Nephron (organoid): Measurements from ENCODE around the gene KLK13.

Source experiments
- H3K27ac Mint-ChIP-seq, 3 experiments: 2 replicates each; pipeline ENCODE4 v1.8.0; 2020; ENCODE audit warnings: mixed read lengths in 3 of 3, mild to moderate bottlenecking in 2 of 3, moderate library complexity in 1 of 3
- H3K27me3 Mint-ChIP-seq: 2 replicates; pipeline ENCODE4 v1.8.0; 2021; ENCODE audit warnings: low read depth, mild to moderate bottlenecking, moderate library complexity, mixed read lengths
- H3K36me3 Mint-ChIP-seq: 2 replicates; pipeline ENCODE4 v1.8.0; 2020; ENCODE audit warnings: low read depth, mixed read lengths
- H3K4me1 Mint-ChIP-seq: 2 replicates; pipeline ENCODE4 v1.8.0; 2020; ENCODE audit warnings: mixed read lengths
- H3K4me3 Mint-ChIP-seq, 3 experiments: 2 replicates each; pipeline ENCODE4 v1.8.0; 2020; ENCODE audit warnings: mild to moderate bottlenecking in 3 of 3, mixed read lengths in 3 of 3, moderate library complexity in 2 of 3
- H3K9me3 Mint-ChIP-seq: 2 replicates; pipeline ENCODE4 v1.8.0; 2020; ENCODE audit warnings: mixed read lengths
- TF ChIP-seq, protein P1 (sequence below), 3 experiments: fragments of 200-600 bp; sonication (generic); IDR thresholded peaks; one replicate each; pipeline ENCODE4 v1.5.0; 2021; ENCODE audit warnings: antibody characterized with exemption in 3 of 3; ENCODE audit not compliant: unreplicated experiment in 3 of 3

KLK13 gene

DNA sequence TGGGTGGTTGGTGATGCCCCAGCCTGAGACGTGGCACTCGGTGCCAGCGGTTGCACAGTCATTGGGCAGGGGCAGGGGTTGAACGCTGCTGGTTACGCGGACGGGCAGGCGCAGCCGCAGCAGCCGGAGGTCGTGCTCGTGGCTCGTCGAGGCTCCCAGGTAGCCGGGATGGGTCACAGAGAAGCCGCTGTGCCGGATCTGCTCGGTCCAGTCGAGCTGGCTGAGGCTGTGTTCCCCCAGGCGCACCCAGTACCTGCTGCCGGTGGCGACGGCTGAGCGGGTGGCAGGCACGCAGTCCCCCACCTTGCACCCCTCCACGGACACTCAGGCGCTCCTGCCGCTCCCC lies 33.0 kb downstream of the KLK13 start:
- Mint-ChIP-seq H3K9me3 (no peaks in the 10 kb centered on the region), H3K4me1 (peaks cover 2% of the 10 kb centered on the region), H3K4me3 (no peak overlapping the region), H3K36me3 (no peaks in the 10 kb centered on the region), H3K27ac (no peak overlapping the region), H3K27me3 (peaks cover 40% of the 10 kb centered on the region)
- TF ChIP-seq, protein P1, sequence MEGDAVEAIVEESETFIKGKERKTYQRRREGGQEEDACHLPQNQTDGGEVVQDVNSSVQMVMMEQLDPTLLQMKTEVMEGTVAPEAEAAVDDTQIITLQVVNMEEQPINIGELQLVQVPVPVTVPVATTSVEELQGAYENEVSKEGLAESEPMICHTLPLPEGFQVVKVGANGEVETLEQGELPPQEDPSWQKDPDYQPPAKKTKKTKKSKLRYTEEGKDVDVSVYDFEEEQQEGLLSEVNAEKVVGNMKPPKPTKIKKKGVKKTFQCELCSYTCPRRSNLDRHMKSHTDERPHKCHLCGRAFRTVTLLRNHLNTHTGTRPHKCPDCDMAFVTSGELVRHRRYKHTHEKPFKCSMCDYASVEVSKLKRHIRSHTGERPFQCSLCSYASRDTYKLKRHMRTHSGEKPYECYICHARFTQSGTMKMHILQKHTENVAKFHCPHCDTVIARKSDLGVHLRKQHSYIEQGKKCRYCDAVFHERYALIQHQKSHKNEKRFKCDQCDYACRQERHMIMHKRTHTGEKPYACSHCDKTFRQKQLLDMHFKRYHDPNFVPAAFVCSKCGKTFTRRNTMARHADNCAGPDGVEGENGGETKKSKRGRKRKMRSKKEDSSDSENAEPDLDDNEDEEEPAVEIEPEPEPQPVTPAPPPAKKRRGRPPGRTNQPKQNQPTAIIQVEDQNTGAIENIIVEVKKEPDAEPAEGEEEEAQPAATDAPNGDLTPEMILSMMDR (IDR thresholded peaks at IDR 0.05; ENCODE audit: unreplicated experiment in 3 of 3): no peak

DNA sequence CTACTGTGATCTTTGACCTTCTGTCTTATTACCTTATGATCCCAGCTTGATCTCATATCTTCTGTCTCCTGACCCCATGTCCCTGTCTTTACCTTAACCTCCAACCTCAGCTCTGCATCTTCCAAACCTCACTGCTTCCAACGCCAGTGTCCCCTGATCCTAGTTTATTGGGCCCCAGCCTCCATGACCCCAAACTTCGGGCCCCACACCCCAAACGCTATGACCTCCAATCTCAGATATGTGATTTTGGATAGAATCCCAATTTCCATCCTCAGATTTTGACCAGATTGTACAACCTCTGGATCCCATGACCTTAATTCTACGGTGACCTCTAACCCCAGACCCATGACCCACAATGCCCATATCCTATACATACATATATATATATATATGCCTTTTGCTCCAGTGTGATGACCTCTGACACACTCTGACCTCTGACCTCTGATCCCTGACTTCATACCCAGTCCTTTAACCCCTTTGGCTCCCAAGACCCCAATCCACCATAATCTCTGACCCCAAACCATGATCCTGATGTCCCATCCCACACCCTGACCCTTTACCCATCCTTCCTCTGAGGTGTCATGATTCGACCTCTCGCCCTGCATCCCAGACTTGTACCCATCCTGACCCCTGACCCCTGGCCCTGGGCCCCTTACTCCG lies 33.5 kb downstream of the KLK13 start:
- no peaks in the 10 kb centered on the region for H3K36me3 Mint-ChIP-seq
- H3K27me3 Mint-ChIP-seq: peaks cover 36% of the 10 kb centered on the region
- H3K4me1 Mint-ChIP-seq: peaks cover 5% of the 10 kb centered on the region
- no peaks in the 10 kb centered on the region for H3K9me3 Mint-ChIP-seq
- TF ChIP-seq, protein P1 (IDR thresholded peaks at IDR 0.05; ENCODE audit: unreplicated experiment in 3 of 3): no peak
- H3K4me3 Mint-ChIP-seq: no peak overlapping the region
- H3K27ac Mint-ChIP-seq: no peak overlapping the region

DNA sequence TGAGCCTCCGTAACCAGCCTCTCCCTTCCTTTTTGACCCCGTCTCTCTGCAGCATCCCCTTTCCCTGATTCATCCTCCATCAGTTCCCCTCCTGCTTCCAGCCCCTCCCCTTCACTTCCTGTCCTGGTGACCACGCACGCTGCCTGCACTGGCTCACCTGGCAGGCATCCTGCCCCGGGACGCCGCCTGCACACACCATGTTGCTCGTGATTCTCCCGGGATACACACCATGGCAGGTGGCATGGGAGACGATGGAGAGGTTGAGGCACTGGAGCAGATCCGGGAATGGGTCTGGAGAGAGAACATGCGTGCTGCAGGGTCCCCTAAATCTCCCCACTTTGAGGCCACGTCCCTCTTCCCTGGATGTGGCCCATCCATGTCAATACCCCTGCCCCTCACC lies 34.3 kb downstream of the KLK13 start:
- no peak overlapping the region for H3K27ac Mint-ChIP-seq
- no peaks in the 10 kb centered on the region for H3K9me3 Mint-ChIP-seq
- peaks cover 5% of the 10 kb centered on the region for H3K4me1 Mint-ChIP-seq
- H3K4me3 Mint-ChIP-seq: no peak overlapping the region
- peaks cover 36% of the 10 kb centered on the region for H3K27me3 Mint-ChIP-seq
- TF ChIP-seq, protein P1 (IDR thresholded peaks at IDR 0.05; ENCODE audit: unreplicated experiment in 3 of 3): no peak
- no peaks in the 10 kb centered on the region for H3K36me3 Mint-ChIP-seq

DNA sequence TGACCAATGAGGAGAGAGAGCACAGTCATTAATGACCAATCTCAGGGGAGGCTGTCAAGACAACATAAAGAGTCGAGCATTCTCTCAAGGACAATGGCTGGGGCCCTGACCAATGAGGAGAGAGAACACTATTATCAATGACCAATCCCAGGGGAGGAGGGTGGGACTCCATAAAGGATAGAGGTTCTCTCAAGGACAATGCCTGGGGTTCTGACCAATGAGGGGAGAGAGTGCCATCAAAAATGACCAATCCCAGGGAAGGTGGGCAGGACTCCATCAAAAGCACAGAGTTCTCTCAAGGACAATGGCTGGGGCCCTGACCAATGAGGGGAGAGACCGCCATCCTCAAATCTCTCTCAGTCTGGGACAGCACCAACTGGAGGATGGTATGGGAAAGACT lies 35.2 kb downstream of the KLK13 start:
- Mint-ChIP-seq H3K36me3 (no peaks in the 10 kb centered on the region), H3K4me3 (no peak overlapping the region), H3K9me3 (no peaks in the 10 kb centered on the region), H3K27me3 (peaks cover 36% of the 10 kb centered on the region), H3K4me1 (peaks cover 5% of the 10 kb centered on the region), H3K27ac (no peak overlapping the region)
- TF ChIP-seq, protein P1 (IDR thresholded peaks at IDR 0.05; ENCODE audit: unreplicated experiment in 3 of 3): no peak

DNA sequence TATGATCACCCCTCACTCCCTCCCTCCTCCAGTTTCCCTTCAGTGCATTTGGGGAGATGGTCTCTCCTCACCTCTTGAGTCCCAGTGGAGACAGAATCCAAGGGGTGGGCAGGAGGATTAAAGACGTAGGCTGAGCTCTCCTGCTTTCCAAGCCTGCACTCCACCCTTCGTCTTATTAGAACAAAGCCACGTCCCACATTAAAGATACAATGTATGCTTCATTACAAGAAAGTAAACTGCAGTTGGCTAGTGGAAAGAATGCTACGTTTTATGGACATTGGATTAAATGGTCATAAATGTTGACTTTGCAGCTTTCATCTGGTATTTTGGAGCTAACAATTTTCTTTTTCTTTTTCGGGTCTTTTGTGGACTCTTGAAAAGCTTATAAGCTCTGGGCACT lies 37.0 kb downstream of the KLK13 start:
- Mint-ChIP-seq H3K27me3 (peaks cover 32% of the 10 kb centered on the region), H3K27ac (no peak overlapping the region), H3K9me3 (no peaks in the 10 kb centered on the region), H3K36me3 (no peaks in the 10 kb centered on the region), H3K4me1 (peaks cover 5% of the 10 kb centered on the region), H3K4me3 (no peak overlapping the region)
- TF ChIP-seq, protein P1 (IDR thresholded peaks at IDR 0.05; ENCODE audit: unreplicated experiment in 3 of 3): no peak

DNA sequence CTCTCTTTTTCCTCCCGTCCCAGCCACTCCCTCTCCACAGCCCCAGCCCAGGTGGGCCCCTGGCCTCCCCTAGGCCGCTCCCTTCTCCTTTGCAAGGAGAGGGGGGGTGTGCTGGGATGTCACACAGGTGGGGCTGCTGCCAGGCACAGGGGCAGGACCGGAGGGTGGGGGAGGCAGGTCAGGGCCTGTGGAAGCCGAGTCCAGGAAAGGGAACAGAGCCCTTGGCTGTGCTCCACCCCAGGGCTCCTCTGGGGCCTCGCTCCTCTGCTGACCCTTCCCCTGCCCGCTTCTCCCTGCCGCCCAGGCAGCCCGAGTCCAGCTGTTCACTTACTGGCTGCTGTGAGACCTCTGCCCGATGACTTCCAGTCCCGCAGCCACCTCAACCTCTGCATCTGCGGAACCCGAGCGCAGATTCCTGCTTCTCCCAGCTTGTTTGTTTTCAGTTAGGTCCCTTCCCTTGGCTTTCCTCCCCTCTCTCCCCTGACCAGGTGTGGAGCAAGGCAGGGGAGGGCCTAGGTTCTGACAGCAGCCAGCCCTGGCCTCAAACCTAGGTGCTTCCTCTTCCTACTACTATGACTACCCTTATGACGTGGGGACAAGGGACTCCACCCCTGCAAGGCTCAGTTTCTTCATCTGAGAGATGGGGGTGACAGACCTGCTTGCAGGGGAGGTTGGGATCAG lies 37.6 kb downstream of the KLK13 start:
- peaks cover 5% of the 10 kb centered on the region for H3K4me1 Mint-ChIP-seq
- TF ChIP-seq, protein P1 (IDR thresholded peaks at IDR 0.05; ENCODE audit: unreplicated experiment in 3 of 3): no peak

More for the DNA sequence above, 37.6 kb downstream of the KLK13 start:
- Mint-ChIP-seq H3K27me3 (peaks cover 38% of the 10 kb centered on the region), H3K4me3 (no peak overlapping the region), H3K27ac (no peak overlapping the region), H3K9me3 (no peaks in the 10 kb centered on the region), H3K36me3 (no peaks in the 10 kb centered on the region)
